Body of pancreas (tissue), 4 donors: Measurements from ENCODE around the gene SLC22A14.

ENCODE experiments used
- POLR2A ChIP-seq, 3 donors: fragments of 450-650 bp; IDR thresholded peaks; one replicate each; pipeline ENCODE4 v1.6.1; 2016; ENCODE audit warnings: antibody characterized with exemption in 3 of 3, mild to moderate bottlenecking in 2 of 3
- TF ChIP-seq, protein P1 (sequence below), 7 experiments: fragments of 450-650 bp in 4 of 7; fragments of 200-600 bp in 3 of 7; sonication (generic) in 3 of 7; IDR thresholded peaks; one replicate each; pipeline ENCODE4 v1.5.1; 2016 to 2019; ENCODE audit warnings: antibody characterized with exemption in 7 of 7

GRCh38 chr3:38274864-38275649 lies 7.0 kb upstream of the SLC22A14 start:
- TF ChIP-seq, protein P1, sequence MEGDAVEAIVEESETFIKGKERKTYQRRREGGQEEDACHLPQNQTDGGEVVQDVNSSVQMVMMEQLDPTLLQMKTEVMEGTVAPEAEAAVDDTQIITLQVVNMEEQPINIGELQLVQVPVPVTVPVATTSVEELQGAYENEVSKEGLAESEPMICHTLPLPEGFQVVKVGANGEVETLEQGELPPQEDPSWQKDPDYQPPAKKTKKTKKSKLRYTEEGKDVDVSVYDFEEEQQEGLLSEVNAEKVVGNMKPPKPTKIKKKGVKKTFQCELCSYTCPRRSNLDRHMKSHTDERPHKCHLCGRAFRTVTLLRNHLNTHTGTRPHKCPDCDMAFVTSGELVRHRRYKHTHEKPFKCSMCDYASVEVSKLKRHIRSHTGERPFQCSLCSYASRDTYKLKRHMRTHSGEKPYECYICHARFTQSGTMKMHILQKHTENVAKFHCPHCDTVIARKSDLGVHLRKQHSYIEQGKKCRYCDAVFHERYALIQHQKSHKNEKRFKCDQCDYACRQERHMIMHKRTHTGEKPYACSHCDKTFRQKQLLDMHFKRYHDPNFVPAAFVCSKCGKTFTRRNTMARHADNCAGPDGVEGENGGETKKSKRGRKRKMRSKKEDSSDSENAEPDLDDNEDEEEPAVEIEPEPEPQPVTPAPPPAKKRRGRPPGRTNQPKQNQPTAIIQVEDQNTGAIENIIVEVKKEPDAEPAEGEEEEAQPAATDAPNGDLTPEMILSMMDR (IDR thresholded peaks at IDR 0.05), result no peak
- TF ChIP-seq POLR2A (IDR thresholded peaks at IDR 0.05), result no peak
